CD14-positive monocyte (primary cell): ENCODE measurements around the gene MEIS2. TPM values are rescaled to one million over a fixed set of nuclear protein-coding genes. Genes with fewer than 3 reads are reported as not detected.

ENCODE experiments used
- DNase-seq, 3 donors: peaks; one replicate each; pipeline ENCODE4 v3.0.0-alpha.2; 2011 to 2022
- H2AFZ ChIP-seq: 2 replicates; pipeline ENCODE4 v1.6.0; 2012; ENCODE audit warnings: mild to moderate bottlenecking, low read depth, low read length, inconsistent platforms; ENCODE audit not compliant: insufficient read depth, poor library complexity, severe bottlenecking
- H3K27ac ChIP-seq, 2 donors: 1 replicate in 1 of 2; 2 replicates in 1 of 2; pipeline ENCODE4 v1.5.1; 2012 to 2013; ENCODE audit warnings: low read length in 2 of 2, control low read depth in 1 of 2, inconsistent platforms in 1 of 2, low read depth in 1 of 2, mild to moderate bottlenecking in 1 of 2
- H3K27me3 ChIP-seq, 2 donors: one replicate each; pipeline versions ENCODE4 v1.6.0 to v1.6.1; 2011 to 2013; ENCODE audit warnings: low read length in 2 of 2; ENCODE audit not compliant: control insufficient read depth in 2 of 2, insufficient read depth in 2 of 2
- H3K36me3 ChIP-seq, 2 donors: replicated peaks in 1 of 2; 1 replicate in 1 of 2; 2 replicates in 1 of 2; pipeline versions ENCODE4 v1.5.1 to v1.6.1; 2012 to 2013; ENCODE audit warnings: low read length in 2 of 2, control low read depth in 1 of 2, inconsistent platforms in 1 of 2, mild to moderate bottlenecking in 1 of 2; ENCODE audit not compliant: insufficient read depth in 2 of 2, control insufficient read depth in 1 of 2
- H3K4me1 ChIP-seq, 2 donors: 1 replicate in 1 of 2; 2 replicates in 1 of 2; pipeline versions ENCODE4 v1.5.1 to v1.6.1; 2012 to 2013; ENCODE audit warnings: low read length in 2 of 2, control low read depth in 1 of 2, inconsistent platforms in 1 of 2, mild to moderate bottlenecking in 1 of 2, moderate library complexity in 1 of 2; ENCODE audit not compliant: insufficient read depth in 2 of 2, control insufficient read depth in 1 of 2
- H3K4me2 ChIP-seq: replicated peaks from 2 replicates; pipeline ENCODE3; 2012; ENCODE audit warnings: low read length, moderate library complexity, mild to moderate bottlenecking; ENCODE audit not compliant: poor library complexity, severe bottlenecking; ENCODE audit errors: extremely low read depth
- H3K4me3 ChIP-seq, 3 experiments: fragments of 200-600 bp in 1 of 3; sonication (generic) in 1 of 3; replicated peaks in 1 of 3; 1 replicate in 2 of 3; 2 replicates in 1 of 3; pipeline ENCODE4 v1.5.1; 2011 to 2013; ENCODE audit warnings: low read length in 3 of 3, mild to moderate bottlenecking in 3 of 3, control low read depth in 2 of 3, low read depth in 2 of 3, inconsistent platforms in 1 of 3, moderate library complexity in 1 of 3
- H3K79me2 ChIP-seq: 2 replicates; pipeline ENCODE4 v1.6.0; 2012; ENCODE audit warnings: mild to moderate bottlenecking, control low read depth, inconsistent platforms, low read length, moderate library complexity; ENCODE audit not compliant: insufficient read depth
- H3K9ac ChIP-seq: 2 replicates; pipeline ENCODE4 v1.6.0; 2017; ENCODE audit warnings: low read length, mild to moderate bottlenecking; ENCODE audit not compliant: insufficient read depth, poor library complexity, severe bottlenecking
- H3K9me3 ChIP-seq, 2 donors: replicated peaks in 1 of 2; 1 replicate in 1 of 2; 2 replicates in 1 of 2; pipeline versions ENCODE4 v1.5.1 to v1.6.1; 2012 to 2013; ENCODE audit warnings: low read length in 2 of 2, control low read depth in 1 of 2; ENCODE audit not compliant: control insufficient read depth in 1 of 2, insufficient read depth in 1 of 2
- H4K20me1 ChIP-seq: 2 replicates; pipeline ENCODE4 v1.6.0; 2012; ENCODE audit warnings: mild to moderate bottlenecking, low read length, control low read depth, moderate library complexity; ENCODE audit not compliant: insufficient read depth
- H3K27ac Mint-ChIP-seq, 7 donors: one replicate each; pipeline ENCODE4 v1.8.0; 2020; ENCODE audit warnings: mild to moderate bottlenecking in 7 of 7, mixed read lengths in 7 of 7, moderate library complexity in 6 of 7, inconsistent platforms in 2 of 7
- H3K27me3 Mint-ChIP-seq, 3 donors: one replicate each; pipeline ENCODE4 v1.8.0; 2021 to 2022; ENCODE audit warnings: low read depth in 3 of 3, mild to moderate bottlenecking in 3 of 3, mixed read lengths in 3 of 3, moderate library complexity in 3 of 3, inconsistent platforms in 1 of 3
- H3K36me3 Mint-ChIP-seq, 2 donors: one replicate each; pipeline ENCODE4 v1.8.0; 2020; ENCODE audit warnings: mixed read lengths in 2 of 2, inconsistent platforms in 1 of 2, mild to moderate bottlenecking in 1 of 2
- H3K4me1 Mint-ChIP-seq: one replicate; pipeline ENCODE4 v1.8.0; 2020; ENCODE audit warnings: mild to moderate bottlenecking, mixed read lengths
- H3K4me3 Mint-ChIP-seq, 2 donors: one replicate each; pipeline ENCODE4 v1.8.0; 2020; ENCODE audit warnings: mild to moderate bottlenecking in 2 of 2, mixed read lengths in 2 of 2, moderate library complexity in 1 of 2
- H3K9me3 Mint-ChIP-seq, 7 donors: one replicate each; pipeline ENCODE4 v1.8.0; 2020 to 2022; ENCODE audit warnings: mixed read lengths in 7 of 7, mild to moderate bottlenecking in 6 of 7, moderate library complexity in 6 of 7, inconsistent platforms in 2 of 7
- CTCF ChIP-seq: fragments of 200-600 bp; IDR thresholded peaks from one replicate; pipeline ENCODE4 v1.8.0; 2022; ENCODE audit warnings: antibody characterized with exemption, mild to moderate bottlenecking
- WGBS: methylation state at CpG from one replicate; pipeline ENCODE4 v1.1.5; 2013; ENCODE audit warnings: missing lambda C conversion rate; ENCODE audit not compliant: insufficient coverage; 5-methylcytosine and 5-hydroxymethylcytosine counted together
- intact Hi-C, 2 donors: fragments of 100-400 bp; cut with micrococcal nuclease; formaldehyde crosslinking; loops; one replicate each; pipeline versions ENCODE4 v1.15.0 to v1.15.1; 2023
- polyA plus RNA-seq, 3 donors: library from polyadenylated mRNA; depleted of rRNA in 1 of 3; unstranded in 2 of 3; stranded (reverse) in 1 of 3; fragments of 300-500 nt in 2 of 3; fragments of >200 nt in 1 of 3; fragmentation: Illumina TruSeq in 2 of 3; gene quantifications; 1 replicate in 2 of 3; 2 replicates in 1 of 3; pipeline ENCODE4 v1.2.3, GENCODE V29; 2012 to 2021

Gene MEIS2
- polyA plus RNA-seq, 3 donors = not detected

DNA sequence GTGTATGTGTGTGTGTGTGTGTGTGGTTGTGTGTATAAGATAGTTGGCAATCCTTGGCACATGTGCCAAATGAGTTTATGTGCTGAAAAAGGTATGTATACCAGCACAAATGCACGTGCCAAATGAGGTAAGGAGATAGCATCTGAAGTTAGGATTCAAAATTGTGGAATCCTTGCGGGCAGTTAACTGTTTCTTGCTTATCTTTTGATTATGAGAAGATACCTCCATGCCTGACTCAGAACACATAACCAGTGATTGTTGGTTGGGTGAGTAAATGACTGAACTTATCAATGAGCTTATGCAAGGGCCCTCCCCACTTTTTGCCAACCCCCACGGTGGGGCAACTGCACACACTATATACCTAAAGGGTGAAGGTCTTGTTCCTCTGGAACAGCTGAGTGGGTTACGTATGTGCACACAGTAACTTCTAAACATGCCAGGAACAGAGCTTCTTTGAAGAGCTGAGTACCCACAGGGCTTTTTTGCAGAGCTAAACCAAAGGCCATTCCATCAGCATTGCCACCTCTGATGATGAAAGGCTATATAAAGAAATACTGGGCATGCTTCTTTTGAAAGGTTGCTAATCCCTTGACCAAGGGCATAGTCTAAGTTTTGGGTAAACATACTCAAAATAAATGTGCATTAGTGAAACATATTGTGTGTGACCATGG is 60.1 kb downstream of the MEIS2 start:
- intact Hi-C loops = no loop called here
- Mint-ChIP-seq H3K9me3 (peaks cover 0 to 6% (median 3%) of the 10 kb centered on the region in 7 donors), H3K27ac (no peak overlapping the region), H3K4me3 (no peak overlapping the region), H3K27me3 (peaks cover 0 to 5% (median 3%) of the 10 kb centered on the region in 3 donors), H3K4me1 (no peaks in the 10 kb centered on the region), H3K36me3 (no peaks in the 10 kb centered on the region)
- Histone ChIP-seq H3K79me2 (no peaks in the 10 kb centered on the region), H3K9ac (no peak overlapping the region), H3K4me3 (no peak overlapping the region), H3K4me1 (no peaks in the 10 kb centered on the region), H3K4me2 (no peak overlapping the region), H2AFZ (no peak overlapping the region), H4K20me1 (no peaks in the 10 kb centered on the region), H3K9me3 (no peaks in the 10 kb centered on the region), H3K27me3 (no peaks in the 10 kb centered on the region), H3K36me3 (no peaks in the 10 kb centered on the region), H3K27ac (no peak overlapping the region)
- TF ChIP-seq CTCF = no peak
- WGBS = 83% methylated on average over 2 of the region's 4 CpGs
- DNase-seq = no peak

DNA sequence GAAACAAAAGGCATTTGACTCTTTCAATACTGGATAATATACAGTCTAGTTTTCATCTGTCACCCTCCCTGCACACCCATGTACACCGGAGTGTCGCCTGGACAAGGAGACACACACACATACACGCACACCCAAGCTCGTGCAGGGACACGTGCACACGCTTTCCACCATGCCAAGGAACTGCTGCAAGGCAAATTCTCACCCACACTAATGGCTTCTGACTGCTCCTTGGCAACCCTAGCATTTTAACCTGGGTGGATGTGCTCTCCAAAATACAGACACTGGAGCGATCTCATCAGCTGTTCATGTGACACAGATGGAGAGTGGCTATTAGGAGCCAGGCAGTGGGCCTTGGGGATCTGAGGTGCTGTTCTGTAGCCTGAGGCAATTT is 61.6 kb downstream of the MEIS2 start:
- intact Hi-C loops = no loop called here

More for the DNA sequence above, 61.6 kb downstream of the MEIS2 start:
- H3K36me3 ChIP-seq = no peaks in the 10 kb centered on the region
- H3K27ac ChIP-seq = no peak overlapping the region
- no peaks in the 10 kb centered on the region for H4K20me1 ChIP-seq
- no peak overlapping the region for H2AFZ ChIP-seq
- Mint-ChIP-seq H3K27ac (peak overlapping the region in 1 of 7 donors; percentile 38), H3K4me1 (no peaks in the 10 kb centered on the region), H3K4me3 (no peak overlapping the region), H3K36me3 (no peaks in the 10 kb centered on the region), H3K27me3 (peaks cover 0 to 3% (median 0%) of the 10 kb centered on the region in 3 donors), H3K9me3 (peaks cover 2 to 9% (median 2%) of the 10 kb centered on the region in 7 donors)
- no peak overlapping the region for H3K4me3 ChIP-seq
- no peaks in the 10 kb centered on the region for H3K27me3 ChIP-seq
- no peak for DNase-seq
- no peak overlapping the region for H3K4me2 ChIP-seq
- no peak overlapping the region for H3K9ac ChIP-seq
- H3K9me3 ChIP-seq = no peaks in the 10 kb centered on the region
- no peaks in the 10 kb centered on the region for H3K79me2 ChIP-seq
- no peaks in the 10 kb centered on the region for H3K4me1 ChIP-seq
- WGBS = 94% methylated on average over 7 of the region's 7 CpGs
- TF ChIP-seq CTCF = no peak
